HAP-1 (cell line): ENCODE measurements around the gene C1orf167.

Experiments
- DNase-seq, 2 experiments: peaks; one replicate each; pipeline ENCODE4 v3.0.0-alpha.2; 2016 to 2020; ENCODE audit warnings: low spot score in 2 of 2
- H3K27me3 ChIP-seq: fragments of 250-450 bp; sonication (Bioruptor Pico); 2 replicates; pipeline ENCODE4 v1.5.1; 2020; ENCODE audit warnings: low read depth, mild to moderate bottlenecking, moderate library complexity
- H3K36me3 ChIP-seq: fragments of 250-450 bp; sonication (Bioruptor Pico); replicated peaks from 2 replicates; pipeline ENCODE4 v1.5.1; 2020; ENCODE audit warnings: mild to moderate bottlenecking
- H3K4me1 ChIP-seq: fragments of 250-450 bp; sonication (Bioruptor Pico); 2 replicates; pipeline ENCODE4 v1.5.1; 2020; ENCODE audit warnings: mild to moderate bottlenecking
- H3K4me3 ChIP-seq: fragments of 250-450 bp; sonication (Bioruptor Pico); 2 replicates; pipeline ENCODE4 v1.5.1; 2020; ENCODE audit warnings: mild to moderate bottlenecking, moderate library complexity
- H3K9me3 ChIP-seq: fragments of 250-450 bp; sonication (Bioruptor Pico); 2 replicates; pipeline ENCODE4 v1.5.1; 2020; ENCODE audit warnings: mild to moderate bottlenecking, moderate library complexity
- in situ Hi-C: fragments of 300-500 bp; cut with MboI; formaldehyde crosslinking; loops from 3 replicates; pipeline ENCODE4 v1.14.3; 2020; ENCODE audit warnings: low sequenced_read_pairs, inconsistent platforms, mixed read lengths

Gene C1orf167

GRCh38 chr1:11788549-11789053 lies 26.6 kb downstream of the C1orf167 start:
- Histone ChIP-seq H3K4me3 (no peak overlapping the region), H3K9me3 (no peaks in the 10 kb centered on the region), H3K27me3 (no peaks in the 10 kb centered on the region), H3K36me3 (peaks cover 2% of the 10 kb centered on the region; the same call in 1 of the 2 replicates), H3K4me1 (peaks cover 2% of the 10 kb centered on the region; the same call in 1 of the 2 replicates)
- no peak for DNase-seq
- in situ Hi-C loops = no loop called here

GRCh38 chr1:11789126-11790067 lies 27.4 kb downstream of the C1orf167 start:
- in situ Hi-C loops = no loop called here
- H3K4me1 ChIP-seq = peaks cover 2% of the 10 kb centered on the region; the same call in 1 of the 2 replicates
- no peaks in the 10 kb centered on the region for H3K27me3 ChIP-seq
- no peak overlapping the region for H3K4me3 ChIP-seq
- DNase-seq = no peak
- H3K9me3 ChIP-seq = no peaks in the 10 kb centered on the region
- H3K36me3 ChIP-seq = peaks cover 2% of the 10 kb centered on the region; the same call in 1 of the 2 replicates

GRCh38 chr1:11790101-11790879 lies 28.3 kb downstream of the C1orf167 start:
- in situ Hi-C loops = no loop called here
- peaks cover 2% of the 10 kb centered on the region; the same call in 1 of the 2 replicates for H3K36me3 ChIP-seq
- H3K9me3 ChIP-seq = no peaks in the 10 kb centered on the region
- no peak overlapping the region for H3K4me3 ChIP-seq
- H3K27me3 ChIP-seq = no peaks in the 10 kb centered on the region
- no peak for DNase-seq
- H3K4me1 ChIP-seq = peaks cover 2% of the 10 kb centered on the region; the same call in 1 of the 2 replicates

GRCh38 chr1:11790880-11791715 lies 29.1 kb downstream of the C1orf167 start:
- H3K4me1 ChIP-seq = peaks cover 2% of the 10 kb centered on the region; the same call in 1 of the 2 replicates
- H3K27me3 ChIP-seq = no peaks in the 10 kb centered on the region
- H3K36me3 ChIP-seq = peaks cover 6% of the 10 kb centered on the region; the same call in 1 of the 2 replicates
- in situ Hi-C loops = no loop called here
- H3K9me3 ChIP-seq = no peaks in the 10 kb centered on the region
- no peak for DNase-seq
- H3K4me3 ChIP-seq = no peak overlapping the region

GRCh38 chr1:11792106-11792505 lies 30.1 kb downstream of the C1orf167 start:
- in situ Hi-C loops = no loop called here
- Histone ChIP-seq H3K4me1 (peaks cover 2% of the 10 kb centered on the region; the same call in 1 of the 2 replicates), H3K36me3 (peaks cover 6% of the 10 kb centered on the region; the same call in 1 of the 2 replicates), H3K4me3 (no peak overlapping the region), H3K27me3 (no peaks in the 10 kb centered on the region), H3K9me3 (no peaks in the 10 kb centered on the region)
- no peak for DNase-seq

- DNase-seq = no peak
- H3K4me1 ChIP-seq = no peaks in the 10 kb centered on the region
- no peaks in the 10 kb centered on the region for H3K9me3 ChIP-seq
- H3K27me3 ChIP-seq = no peaks in the 10 kb centered on the region
- in situ Hi-C loops = no loop called here
- H3K4me3 ChIP-seq = no peak overlapping the region
- peaks cover 6% of the 10 kb centered on the region; the same call in 1 of the 2 replicates for H3K36me3 ChIP-seq
Observed at GRCh38 chr1:11793819-11794218, 31.8 kb downstream of the C1orf167 start.

GRCh38 chr1:11794446-11795237 lies 32.6 kb downstream of the C1orf167 start:
- peaks cover 6% of the 10 kb centered on the region; the same call in 1 of the 2 replicates for H3K36me3 ChIP-seq
- no peaks in the 10 kb centered on the region for H3K27me3 ChIP-seq
- in situ Hi-C loops = no loop called here
- no peaks in the 10 kb centered on the region for H3K4me1 ChIP-seq
- no peaks in the 10 kb centered on the region for H3K9me3 ChIP-seq
- DNase-seq = no peak
- no peak overlapping the region for H3K4me3 ChIP-seq

GRCh38 chr1:11795238-11795890 lies 33.4 kb downstream of the C1orf167 start:
- H3K4me3 ChIP-seq = no peak overlapping the region
- no peaks in the 10 kb centered on the region for H3K27me3 ChIP-seq
- H3K4me1 ChIP-seq = no peaks in the 10 kb centered on the region
- H3K9me3 ChIP-seq = no peaks in the 10 kb centered on the region
- in situ Hi-C loops = no loop called here
- DNase-seq = no peak
- peaks cover 9% of the 10 kb centered on the region; the same call in 1 of the 2 replicates for H3K36me3 ChIP-seq

- DNase-seq = no peak
- Histone ChIP-seq H3K9me3 (no peaks in the 10 kb centered on the region), H3K27me3 (no peaks in the 10 kb centered on the region), H3K4me1 (no peaks in the 10 kb centered on the region), H3K36me3 (peaks cover 18% of the 10 kb centered on the region), H3K4me3 (no peak overlapping the region)
- in situ Hi-C loops = no loop called here
Observed at GRCh38 chr1:11796036-11796828, 34.2 kb downstream of the C1orf167 start.

GRCh38 chr1:11797525-11798216 lies 35.7 kb downstream of the C1orf167 start:
- Histone ChIP-seq H3K36me3 (peaks cover 16% of the 10 kb centered on the region), H3K4me1 (no peaks in the 10 kb centered on the region; the same call in 1 of the 2 replicates), H3K9me3 (no peaks in the 10 kb centered on the region), H3K4me3 (no peak overlapping the region), H3K27me3 (no peaks in the 10 kb centered on the region)
- DNase-seq = no peak
- in situ Hi-C loops = no loop called here

GRCh38 chr1:11799099-11799498 lies 37.1 kb downstream of the C1orf167 start:
- Histone ChIP-seq H3K27me3 (no peaks in the 10 kb centered on the region), H3K36me3 (peaks cover 16% of the 10 kb centered on the region), H3K4me1 (peaks cover 11% of the 10 kb centered on the region), H3K4me3 (no peak overlapping the region), H3K9me3 (no peaks in the 10 kb centered on the region)
- in situ Hi-C loops = no loop called here
- no peak for DNase-seq
